H1 (cell line): ENCODE measurements around the gene CLDN14. TPM values are rescaled to one million over a fixed set of nuclear protein-coding genes. Genes with fewer than 3 reads are reported as not detected.

Source experiments
- CTCF ChIA-PET: fragments of 300-600 bp; sonication (Branson Sonifier 250); formaldehyde crosslinking; loops from one replicate; lab custom pipeline; 2021; ENCODE audit not compliant: partially characterized antibody; lab: Charles Lee
- POLR2A ChIA-PET: fragments of 300-600 bp; sonication (Branson Sonifier 250); formaldehyde crosslinking; loops from one replicate; lab custom pipeline; 2021; ENCODE audit warnings: inconsistent platforms; ENCODE audit not compliant: partially characterized antibody; lab: Charles Lee
- DNase-seq, 2 experiments: peaks; one replicate each; pipeline versions ENCODE4 v3.0.0 to v3.0.0-alpha.2; 2010 to 2022; ENCODE audit warnings: low spot score in 2 of 2, low read depth in 1 of 2, mixed read lengths in 1 of 2
- FAIRE-seq: peaks from 2 replicates; lab custom pipeline; 2011; peaks lifted over from hg19 to GRCh38; lab: Jason Lieb, UNC
- H2AFZ ChIP-seq: 2 replicates; pipeline ENCODE4 v1.8.1; 2012; ENCODE audit warnings: low read length, inconsistent platforms
- H2AK5ac ChIP-seq: 2 replicates; pipeline ENCODE4 v1.6.1; 2013; ENCODE audit warnings: low read depth, low read length
- H2BK120ac ChIP-seq: replicated peaks from 2 replicates; pipeline ENCODE3; 2013; ENCODE audit warnings: low read depth, low read length, inconsistent platforms
- H2BK12ac ChIP-seq: 2 replicates; pipeline ENCODE4 v1.6.1; 2013; ENCODE audit warnings: low read depth, low read length
- H2BK15ac ChIP-seq: 2 replicates; pipeline ENCODE4 v1.6.1; 2013; ENCODE audit warnings: low read length
- H2BK20ac ChIP-seq: 2 replicates; pipeline ENCODE4 v1.6.1; 2013; ENCODE audit warnings: low read length
- H2BK5ac ChIP-seq: 2 replicates; pipeline ENCODE4 v1.6.1; 2013; ENCODE audit warnings: low read depth, low read length
- H3K14ac ChIP-seq: 2 replicates; pipeline ENCODE4 v1.6.1; 2013; ENCODE audit warnings: inconsistent platforms; ENCODE audit not compliant: insufficient read length
- H3K18ac ChIP-seq: 2 replicates; pipeline ENCODE4 v1.6.1; 2013; ENCODE audit warnings: low read length; ENCODE audit errors: extremely low read depth
- H3K23ac ChIP-seq: 2 replicates; pipeline ENCODE4 v1.6.1; 2013; ENCODE audit warnings: inconsistent platforms; ENCODE audit not compliant: insufficient read length
- H3K23me2 ChIP-seq: 2 replicates; pipeline ENCODE4 v1.6.1; 2013; ENCODE audit warnings: low read depth, low read length
- H3K27ac ChIP-seq: 2 replicates; pipeline ENCODE4 v1.6.1; 2011; ENCODE audit warnings: low read depth, low read length, inconsistent platforms
- H3K27me3 ChIP-seq, 4 experiments: replicated peaks in 1 of 4; 1 replicate in 1 of 4; 2 replicates in 3 of 4; pipeline versions ENCODE4 v1.6.1 to v1.8.1; 2011 to 2013; ENCODE audit warnings: low read length in 3 of 4, mild to moderate bottlenecking in 3 of 4, inconsistent platforms in 2 of 4, mixed read lengths in 2 of 4, moderate library complexity in 1 of 4; ENCODE audit not compliant: control insufficient read depth in 3 of 4, insufficient read depth in 3 of 4; ENCODE audit errors: extremely low read depth in 1 of 4
- H3K36me3 ChIP-seq, 4 experiments: 2 replicates each; pipeline versions ENCODE4 v1.6.1 to v1.8.1; 2011 to 2013; ENCODE audit warnings: mild to moderate bottlenecking in 4 of 4, low read length in 3 of 4, moderate library complexity in 2 of 4, control low read depth in 1 of 4, inconsistent platforms in 1 of 4; ENCODE audit not compliant: insufficient read depth in 4 of 4, control insufficient read depth in 2 of 4
- H3K4ac ChIP-seq: replicated peaks from 2 replicates; pipeline ENCODE3; 2013; ENCODE audit warnings: low read length, low read depth, mixed read lengths, inconsistent platforms; ENCODE audit not compliant: insufficient read length
- H3K4me1 ChIP-seq, 4 experiments: replicated peaks in 1 of 4; 1 replicate in 1 of 4; 2 replicates in 3 of 4; pipeline versions ENCODE4 v1.6.1 to v1.8.1; 2011 to 2013; ENCODE audit warnings: low read length in 3 of 4, inconsistent platforms in 2 of 4, mixed read lengths in 1 of 4; ENCODE audit not compliant: insufficient read depth in 4 of 4, control insufficient read depth in 3 of 4
- H3K4me2 ChIP-seq, 2 experiments: 2 replicates each; pipeline versions ENCODE4 v1.6.1 to v1.8.1; 2011 to 2013; ENCODE audit warnings: low read depth in 2 of 2, low read length in 2 of 2, control low read depth in 1 of 2, inconsistent platforms in 1 of 2, mild to moderate bottlenecking in 1 of 2; ENCODE audit not compliant: insufficient read depth in 1 of 2
- H3K4me3 ChIP-seq, 4 experiments: fragments of 200-600, 300-600 bp in 1 of 4; sonication (generic), shearing (Covaris generic), sonication (Bioruptor Twin) in 1 of 4; 2 replicates each; pipeline versions ENCODE4 v1.5.1 to v1.8.1; 2011 to 2016; ENCODE audit warnings: low read length in 4 of 4, low read depth in 3 of 4, control low read depth in 2 of 4, inconsistent platforms in 2 of 4, mild to moderate bottlenecking in 2 of 4, mixed read lengths in 1 of 4, moderate library complexity in 1 of 4; ENCODE audit not compliant: insufficient read depth in 2 of 4; ENCODE audit errors: extremely low read depth in 1 of 4
- H3K56ac ChIP-seq: replicated peaks from 2 replicates; pipeline ENCODE3; 2013; ENCODE audit warnings: low read depth, mild to moderate bottlenecking, mixed read lengths, low read length, inconsistent platforms; ENCODE audit not compliant: insufficient read length
- H3K79me1 ChIP-seq: 2 replicates; pipeline ENCODE4 v1.6.1; 2013; ENCODE audit warnings: low read depth, low read length, control low read depth
- H3K79me2 ChIP-seq, 2 experiments: 2 replicates each; pipeline versions ENCODE4 v1.6.1 to v1.8.1; 2012 to 2013; ENCODE audit warnings: low read length in 2 of 2, mild to moderate bottlenecking in 2 of 2, inconsistent platforms in 1 of 2; ENCODE audit not compliant: insufficient read depth in 2 of 2, control insufficient read depth in 1 of 2
- H3K9ac ChIP-seq, 4 experiments: replicated peaks in 1 of 4; 1 replicate in 1 of 4; 2 replicates in 3 of 4; pipeline versions ENCODE4 v1.6.1 to v1.8.1; 2011 to 2013; ENCODE audit warnings: low read depth in 3 of 4, low read length in 3 of 4, control low read depth in 2 of 4, mild to moderate bottlenecking in 2 of 4, moderate library complexity in 2 of 4, inconsistent platforms in 1 of 4; ENCODE audit errors: extremely low read depth in 1 of 4
- H3K9me3 ChIP-seq, 2 experiments: 2 replicates each; pipeline versions ENCODE4 v1.6.1 to v1.8.1; 2012 to 2013; ENCODE audit warnings: mild to moderate bottlenecking in 2 of 2, moderate library complexity in 2 of 2, control low read depth in 1 of 2, inconsistent platforms in 1 of 2, low read depth in 1 of 2, low read length in 1 of 2, mixed read lengths in 1 of 2; ENCODE audit not compliant: insufficient read depth in 2 of 2
- H4K20me1 ChIP-seq, 2 experiments: replicated peaks in 1 of 2; 2 replicates each; pipeline versions ENCODE3 to v1.8.1; 2011 to 2013; ENCODE audit warnings: inconsistent platforms in 2 of 2, low read length in 2 of 2, mild to moderate bottlenecking in 1 of 2; ENCODE audit not compliant: insufficient read depth in 2 of 2, control insufficient read depth in 1 of 2
- H4K5ac ChIP-seq: 2 replicates; pipeline ENCODE4 v1.6.1; 2013; ENCODE audit warnings: low read length, low read depth, mixed read lengths, inconsistent platforms; ENCODE audit not compliant: insufficient read length
- H4K8ac ChIP-seq: 2 replicates; pipeline ENCODE4 v1.8.0; 2013; ENCODE audit warnings: mild to moderate bottlenecking, moderate library complexity, low read length, inconsistent platforms; ENCODE audit not compliant: insufficient read depth; ENCODE audit errors: extremely low read depth
- H4K91ac ChIP-seq: replicated peaks from 2 replicates; pipeline ENCODE3; 2013; ENCODE audit warnings: low read length, mixed read lengths, inconsistent platforms; ENCODE audit not compliant: insufficient read length
- BACH1 ChIP-seq: IDR thresholded peaks from 2 replicates; pipeline ENCODE4 v1.6.1; 2012; ENCODE audit warnings: low read length, improper control_type of control experiment
- BRCA1 ChIP-seq: IDR thresholded peaks from 2 replicates; pipeline ENCODE4 v1.6.1; 2012; ENCODE audit warnings: low read depth, low read length, improper control_type of control experiment
- CHD2 ChIP-seq: IDR thresholded peaks from 2 replicates; pipeline ENCODE4 v1.6.1; 2012; ENCODE audit warnings: low read length, improper control_type of control experiment
- CREB1 ChIP-seq: IDR thresholded peaks from 2 replicates; pipeline ENCODE4 v1.6.1; 2012; ENCODE audit warnings: inconsistent platforms
- CTBP2 ChIP-seq: IDR thresholded peaks from 2 replicates; pipeline ENCODE4 v1.7.0; 2011; ENCODE audit warnings: borderline replicate concordance, mild to moderate bottlenecking, moderate library complexity, mixed read lengths, low read length; ENCODE audit not compliant: insufficient read depth, insufficient read length
- FOSL1 ChIP-seq: IDR thresholded peaks from 2 replicates; pipeline ENCODE4 v1.6.1; 2011; ENCODE audit warnings: mild to moderate bottlenecking, low read depth, low read length, moderate library complexity; ENCODE audit not compliant: insufficient read depth
- JUND ChIP-seq: IDR thresholded peaks from 2 replicates; pipeline ENCODE4 v1.6.1; 2011; ENCODE audit warnings: mild to moderate bottlenecking, improper control_type of control experiment, low read length
- MAFK ChIP-seq: IDR thresholded peaks from 2 replicates; pipeline ENCODE4 v1.6.1; 2012; ENCODE audit warnings: low read depth, mild to moderate bottlenecking, improper control_type of control experiment, low read length
- NANOG ChIP-seq: IDR thresholded peaks from 2 replicates; pipeline ENCODE4 v1.6.1; 2011; ENCODE audit warnings: low read length, low read depth, mild to moderate bottlenecking, inconsistent platforms; ENCODE audit not compliant: insufficient read depth, poor library complexity, severe bottlenecking
- NRF1 ChIP-seq: IDR thresholded peaks from 2 replicates; pipeline ENCODE4 v1.6.1; 2011; ENCODE audit warnings: mild to moderate bottlenecking, low read depth, low read length, improper control_type of control experiment
- RXRA ChIP-seq: IDR thresholded peaks from 2 replicates; pipeline ENCODE4 v1.6.1; 2011; ENCODE audit warnings: low read depth, mild to moderate bottlenecking, low read length, moderate library complexity; ENCODE audit not compliant: insufficient read depth
- SRF ChIP-seq: IDR thresholded peaks from 2 replicates; pipeline ENCODE4 v1.6.1; 2011; ENCODE audit warnings: mild to moderate bottlenecking, low read depth, low read length, moderate library complexity
- YY1 ChIP-seq: IDR thresholded peaks from 2 replicates; pipeline ENCODE4 v1.6.1; 2011; ENCODE audit warnings: low read depth, mild to moderate bottlenecking, low read length
- WGBS, 2 experiments: shearing (Covaris generic) in 1 of 2; methylation state at CpG; one replicate each; pipeline versions ENCODE4 v1.1.6 to v1.1.7; 2013 to 2015; ENCODE audit warnings: low lambda C conversion rate in 2 of 2, mixed read lengths in 2 of 2, inconsistent platforms in 1 of 2, low coverage in 1 of 2, missing lambda C conversion rate in 1 of 2; ENCODE audit not compliant: insufficient replicate concordance in 2 of 2, insufficient coverage in 1 of 2, insufficient read length in 1 of 2; ENCODE audit errors: extremely low coverage in 1 of 2, missing lambda C conversion rate in 1 of 2; 5-methylcytosine and 5-hydroxymethylcytosine counted together
- polyA plus RNA-seq, 7 experiments: library from polyadenylated mRNA; depleted of rRNA in 3 of 7; stranded (reverse) in 5 of 7; unstranded in 2 of 7; fragments of >200 nt in 5 of 7; fragments of 200-250 nt in 2 of 7; gene quantifications; 1 replicate in 5 of 7; 2 replicates in 1 of 7; 4 replicates in 1 of 7; pipeline versions ENCODE4 v1.2.1 to v1.2.3, GENCODE V29; 2011 to 2013; ENCODE audit warnings: missing spikeins in 2 of 7, mixed read lengths in 2 of 7
- total RNA-seq: library from RNA; stranded (reverse); fragmentation: NEBNext Ultra II Directional; extraction: Animal tissue kit (Norgen Biotek cat#: 25700); gene quantifications from 2 replicates; pipeline ENCODE4 v1.2.1, GENCODE V29; 2021

CLDN14 gene
- total and polyA plus RNA-seq, 2 of the 8 experiments (the other 6 are each of a cell fraction or from before 2014, with no cell fraction given): 0.08 TPM; not detected in 1

- ChIA-PET POLR2A (no interaction called here), CTCF (interaction anchor here (1.3 to 2.2 kb wide), 2 partner anchors 11 to 18 kb away, joined by 3 to 8 read pairs; no protein-coding TSS in a partner anchor)
- Histone ChIP-seq H3K9me3 (no peaks in the 10 kb centered on the region), H3K4me2 (no peak overlapping the region), H2AK5ac (no peak overlapping the region), H3K9ac (no peak overlapping the region), H3K27me3 (no peaks in the 10 kb centered on the region), H4K8ac (no peak overlapping the region), H2BK12ac (no peak overlapping the region), H3K23ac (no peak overlapping the region), H2BK15ac (no peak overlapping the region), H3K4me3 (no peak overlapping the region), H3K79me2 (no peaks in the 10 kb centered on the region), H2BK120ac (no peak overlapping the region), H4K91ac (no peak overlapping the region), H3K79me1 (no peaks in the 10 kb centered on the region), H3K56ac (no peak overlapping the region), H3K27ac (no peak overlapping the region), H2AFZ (no peak overlapping the region), H2BK5ac (no peak overlapping the region), H3K23me2 (no peaks in the 10 kb centered on the region), H4K5ac (no peak overlapping the region), H3K14ac (no peak overlapping the region), H3K36me3 (no peaks in the 10 kb centered on the region), H3K4me1 (no peaks in the 10 kb centered on the region; a peak in 1 of 7 replicates), H4K20me1 (no peaks in the 10 kb centered on the region), H2BK20ac (no peak overlapping the region), H3K4ac (no peak overlapping the region), H3K18ac (no peak overlapping the region)
- DNase-seq (no peak), FAIRE-seq (no peak)
- TF ChIP-seq BACH1 (no peak), SRF (no peak), JUND (no peak), CREB1 (no peak), FOSL1 (no peak), RXRA (no peak), NRF1 (no peak), MAFK (no peak), YY1 (no peak), CTBP2 (no peak), BRCA1 (no peak), NANOG (no peak), CHD2 (no peak)
- 92% methylated on average over 14 of the region's 14 CpGs; no CpG with 5 or more reads in 1 of the 2 experiments for WGBS, 2 experiments
Observed at GRCh38 chr21:36522219-36522808, 42.4 kb upstream of the CLDN14 start.
